Esophagus squamous epithelium (tissue), 4 donors: Measurements from ENCODE around the gene UGT1A8.

Experiments
- POLR2A ChIP-seq, 4 donors: fragments of 450-650 bp; IDR thresholded peaks; one replicate each; pipeline ENCODE4 v1.6.1; 2017; ENCODE audit warnings: antibody characterized with exemption in 4 of 4, mild to moderate bottlenecking in 4 of 4, moderate library complexity in 3 of 4
- TF ChIP-seq, protein P1 (sequence below), 6 experiments: fragments of 450-650 bp in 4 of 6; fragments of 200-600 bp in 2 of 6; sonication (generic) in 2 of 6; IDR thresholded peaks; one replicate each; pipeline ENCODE4 v1.5.1; 2016 to 2019; ENCODE audit warnings: antibody characterized with exemption in 6 of 6, mild to moderate bottlenecking in 4 of 6, moderate library complexity in 4 of 6

DNA sequence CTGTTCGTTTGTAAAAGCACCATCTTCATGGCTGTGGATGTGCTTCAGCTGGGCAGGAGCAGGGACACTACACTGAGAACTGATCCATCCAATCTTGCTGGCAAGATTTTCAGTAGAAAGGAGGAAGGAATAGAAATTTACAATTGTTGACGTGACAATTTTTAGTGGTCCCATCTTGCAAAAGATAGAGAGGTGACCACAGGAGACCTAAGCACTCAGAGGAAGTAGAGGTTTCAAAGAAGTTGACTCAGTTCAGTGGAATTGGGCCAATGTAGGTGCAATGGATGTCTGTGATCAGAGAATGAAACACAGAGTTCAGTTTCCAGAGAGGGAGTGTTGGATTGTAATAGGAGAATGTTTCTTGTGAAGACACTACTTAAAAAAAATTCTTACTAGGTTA, 96.7 kb downstream of the UGT1A8 start:
- no peak for TF ChIP-seq POLR2A (IDR thresholded peaks at IDR 0.05)
- TF ChIP-seq, protein P1, sequence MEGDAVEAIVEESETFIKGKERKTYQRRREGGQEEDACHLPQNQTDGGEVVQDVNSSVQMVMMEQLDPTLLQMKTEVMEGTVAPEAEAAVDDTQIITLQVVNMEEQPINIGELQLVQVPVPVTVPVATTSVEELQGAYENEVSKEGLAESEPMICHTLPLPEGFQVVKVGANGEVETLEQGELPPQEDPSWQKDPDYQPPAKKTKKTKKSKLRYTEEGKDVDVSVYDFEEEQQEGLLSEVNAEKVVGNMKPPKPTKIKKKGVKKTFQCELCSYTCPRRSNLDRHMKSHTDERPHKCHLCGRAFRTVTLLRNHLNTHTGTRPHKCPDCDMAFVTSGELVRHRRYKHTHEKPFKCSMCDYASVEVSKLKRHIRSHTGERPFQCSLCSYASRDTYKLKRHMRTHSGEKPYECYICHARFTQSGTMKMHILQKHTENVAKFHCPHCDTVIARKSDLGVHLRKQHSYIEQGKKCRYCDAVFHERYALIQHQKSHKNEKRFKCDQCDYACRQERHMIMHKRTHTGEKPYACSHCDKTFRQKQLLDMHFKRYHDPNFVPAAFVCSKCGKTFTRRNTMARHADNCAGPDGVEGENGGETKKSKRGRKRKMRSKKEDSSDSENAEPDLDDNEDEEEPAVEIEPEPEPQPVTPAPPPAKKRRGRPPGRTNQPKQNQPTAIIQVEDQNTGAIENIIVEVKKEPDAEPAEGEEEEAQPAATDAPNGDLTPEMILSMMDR (IDR thresholded peaks at IDR 0.05): no peak
